Esophagus muscularis mucosa (tissue), 3 donors: ENCODE results near the gene DOCK2.

Experiments used
- CTCF ChIP-seq, 3 experiments: fragments of 200-600 bp in 2 of 3; fragments of 450-650 bp in 1 of 3; sonication (generic) in 2 of 3; IDR thresholded peaks; one replicate each; pipeline ENCODE4 v1.5.1; 2017 to 2019; ENCODE audit warnings: antibody characterized with exemption in 3 of 3, mild to moderate bottlenecking in 2 of 3, moderate library complexity in 1 of 3
- POLR2A ChIP-seq: fragments of 450-650 bp; IDR thresholded peaks from one replicate; pipeline ENCODE4 v1.6.1; 2017; ENCODE audit warnings: antibody characterized with exemption, moderate library complexity, mild to moderate bottlenecking, low read depth
- POLR2AphosphoS5 ChIP-seq, 2 donors: sonication (generic); formaldehyde crosslinking; IDR thresholded peaks; one replicate each; pipeline ENCODE4 v1.6.1; 2017; ENCODE audit warnings: antibody characterized with exemption in 2 of 2

GRCh38 chr5:169634606-169635005 lies 2.5 kb upstream of the DOCK2 start:
- TF ChIP-seq POLR2A (no peak), POLR2AphosphoS5 (IDR thresholded peaks at IDR 0.05) (no peak), CTCF (IDR thresholded peaks at IDR 0.05) (no peak)
